GM21723 (cell line): ENCODE measurements around the gene UBASH3B.
A peak's percentile ranks its signal among the peaks of the same experiment; 100 is the strongest.
"Not testable (repeated sequence)": the region's sequence is repeated elsewhere in the genome, so short reads cannot be mapped to it uniquely, and the experiment has no call there.

Experiments
- ATAC-seq: cut with Tn5 transposase; IDR thresholded peaks from one replicate; pipeline ENCODE4 v1.9.1; 2021; ENCODE audit warnings: mild to moderate bottlenecking, moderate library complexity; ENCODE audit not compliant: unreplicated experiment

The UBASH3B gene

GRCh38 chr11:122655527-122656072, at the start of gene UBASH3B:
UBASH3B (plus strand) TSS chr11:122655722; CDS start chr11:122656050, 328 bp downstream.
- ATAC-seq = peak; percentile 82

GRCh38 chr11:122607162-122607561, 48.4 kb upstream of the UBASH3B start:
- not testable (repeated sequence) for ATAC-seq

DNA sequence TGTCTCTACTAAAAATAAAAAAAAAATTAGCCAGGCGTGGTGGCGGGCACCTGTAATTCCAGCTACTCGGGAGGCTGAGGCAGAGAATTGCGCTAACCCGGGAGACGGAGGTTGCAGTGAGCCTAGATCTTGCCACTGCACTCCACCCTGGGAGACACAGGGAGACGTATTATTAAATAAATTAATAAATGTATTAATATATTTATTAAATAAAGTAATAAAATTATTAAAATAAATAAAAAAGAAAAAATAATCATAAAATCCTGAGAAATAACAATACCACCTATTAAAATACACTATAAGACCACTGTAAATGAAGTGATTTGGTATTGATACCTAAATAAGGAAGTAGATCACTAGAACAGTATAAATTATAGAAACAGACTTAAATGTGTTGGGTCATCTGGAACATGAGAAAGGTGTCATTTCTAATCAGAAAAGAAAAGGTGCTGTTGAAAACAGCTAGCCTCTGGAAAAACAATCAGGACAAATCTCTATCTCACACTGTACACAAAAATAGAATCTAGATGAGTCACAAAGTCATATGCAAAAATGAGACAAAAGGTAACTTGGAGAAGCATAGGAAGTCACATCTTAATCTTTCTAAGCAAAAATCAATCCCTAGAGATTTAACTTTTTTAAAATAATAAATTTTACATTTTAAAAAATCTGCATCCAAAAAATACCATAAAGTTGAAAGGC, 43.2 kb upstream of the UBASH3B start:
- ATAC-seq = no peak

- ATAC-seq = no peak
Measured at GRCh38 chr11:122616718-122617117, 38.8 kb upstream of the UBASH3B start.

- ATAC-seq = no peak
Measured at GRCh38 chr11:122617297-122617696, 38.2 kb upstream of the UBASH3B start.

DNA sequence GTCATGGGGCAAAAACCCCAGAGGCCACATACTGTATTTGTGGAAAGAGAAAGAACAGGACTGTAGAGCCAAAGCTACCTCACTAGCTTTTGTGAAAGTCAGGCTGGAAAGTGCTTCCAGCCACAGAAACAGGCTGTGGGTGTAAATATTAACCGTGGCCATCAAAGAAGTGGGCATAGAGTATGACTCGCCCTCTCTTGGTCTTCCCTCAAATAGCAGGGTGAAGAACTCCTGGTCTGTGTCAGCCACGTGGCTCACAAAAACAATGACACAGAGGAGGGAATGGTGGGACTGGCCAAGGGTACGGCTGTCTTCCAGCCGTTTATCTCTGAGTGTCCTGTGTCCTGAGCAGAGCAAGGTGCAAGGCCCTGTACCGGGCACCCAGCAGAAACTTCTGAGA, 37.6 kb upstream of the UBASH3B start:
- ATAC-seq = no peak

DNA sequence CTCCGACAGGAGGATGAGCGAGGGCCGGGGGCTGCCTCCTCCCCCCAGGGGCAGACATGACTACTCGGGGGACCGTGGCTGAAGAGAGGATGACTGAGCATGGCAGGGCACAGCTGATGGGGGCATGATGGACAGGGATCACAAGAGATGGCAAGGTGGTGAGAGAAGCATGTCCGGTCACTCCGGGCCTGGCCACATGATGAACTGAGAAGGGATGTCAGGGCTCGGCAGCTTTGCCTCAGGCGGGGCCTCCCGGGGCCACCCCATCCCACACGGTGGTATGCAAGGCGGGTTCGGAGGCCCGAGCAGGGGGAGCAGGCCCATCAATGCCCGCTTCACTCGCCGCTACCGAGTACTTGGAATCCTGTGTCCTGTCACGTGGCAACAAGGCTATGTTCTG, 36.6 kb upstream of the UBASH3B start:
- ATAC-seq = no peak

GRCh38 chr11:122619757-122620156, 35.8 kb upstream of the UBASH3B start:
- no peak for ATAC-seq

DNA sequence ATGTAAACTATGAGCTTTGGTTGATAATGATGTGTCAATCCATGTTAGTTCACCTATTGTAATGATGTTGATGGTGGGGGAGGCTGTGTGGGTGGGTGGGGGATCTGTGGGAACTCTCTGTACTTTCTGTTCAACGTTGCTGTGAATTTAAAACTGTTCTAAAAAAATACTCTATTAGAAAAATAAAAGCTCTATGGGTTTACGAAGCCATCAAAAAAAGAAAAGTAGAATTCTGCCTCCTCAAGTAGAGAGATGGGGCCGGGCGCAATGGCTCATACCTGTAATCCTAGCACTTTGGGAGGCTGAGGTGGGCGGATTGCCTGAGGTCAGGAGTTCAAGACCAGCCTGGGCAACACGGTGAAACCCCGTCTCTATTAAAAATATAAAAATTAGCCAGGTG, 30.0 kb upstream of the UBASH3B start:
- not testable (repeated sequence) for ATAC-seq

- ATAC-seq = no peak
Measured at GRCh38 chr11:122625976-122626665, 29.4 kb upstream of the UBASH3B start.

GRCh38 chr11:122627745-122628144, 27.8 kb upstream of the UBASH3B start:
- ATAC-seq = no peak

- peak; percentile 56 for ATAC-seq
Measured at GRCh38 chr11:122628810-122629555, 26.5 kb upstream of the UBASH3B start.

- ATAC-seq = no peak
Measured at GRCh38 chr11:122632181-122632824, 23.2 kb upstream of the UBASH3B start.

DNA sequence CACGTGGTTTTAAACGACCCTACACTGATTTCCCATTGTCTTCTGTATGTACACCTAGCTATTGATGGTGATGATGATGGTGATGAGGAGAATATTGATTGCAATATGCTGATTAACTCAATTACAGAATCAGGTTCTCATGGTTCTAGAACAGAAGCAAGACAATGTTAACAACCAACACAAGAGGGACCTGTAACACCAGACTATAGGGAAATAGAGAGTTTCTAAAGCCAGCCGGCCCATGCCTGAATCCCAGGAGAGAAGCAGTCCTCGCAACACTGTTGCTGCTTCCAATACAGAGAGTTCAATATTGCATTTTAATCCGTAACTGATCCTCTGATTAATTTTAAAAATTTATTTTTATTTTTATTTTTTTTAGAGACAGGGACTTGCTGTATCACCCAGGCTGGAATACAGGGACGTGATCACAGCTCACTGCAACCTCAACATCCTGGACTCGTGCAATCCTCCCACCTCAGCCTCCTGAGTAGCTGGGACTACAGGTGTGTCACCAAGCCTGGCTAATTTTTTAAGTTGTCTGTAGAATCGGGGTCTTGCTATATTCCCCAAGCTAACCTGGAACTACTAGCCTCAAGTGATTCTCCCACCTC, 22.2 kb upstream of the UBASH3B start:
- no peak for ATAC-seq

- ATAC-seq = no peak
Measured at GRCh38 chr11:122634501-122634900, 21.0 kb upstream of the UBASH3B start.

DNA sequence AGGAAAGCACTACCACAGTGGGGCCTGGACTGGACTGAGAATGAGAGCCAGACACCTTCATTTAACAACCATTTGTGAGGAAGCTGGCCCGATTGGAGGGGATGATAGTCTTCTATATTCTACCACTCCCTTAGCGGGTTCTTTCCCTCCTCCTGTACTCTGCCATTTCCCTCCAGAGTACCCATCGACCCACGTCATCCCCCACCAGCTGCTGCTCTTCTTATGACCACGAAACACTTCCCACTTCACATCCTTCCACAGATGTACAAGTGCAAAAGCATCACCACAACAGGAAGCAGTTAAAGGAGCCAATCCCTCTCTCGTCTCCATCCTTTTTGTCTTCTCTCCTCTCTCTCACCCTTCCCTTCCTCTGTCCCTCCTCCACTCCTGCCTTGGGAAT, 18.0 kb upstream of the UBASH3B start:
- no peak for ATAC-seq

GRCh38 chr11:122642472-122642922, 13.0 kb upstream of the UBASH3B start:
- no peak for ATAC-seq

- no peak for ATAC-seq
Measured at GRCh38 chr11:122642971-122643370, 12.6 kb upstream of the UBASH3B start.

GRCh38 chr11:122645847-122646246, 9.7 kb upstream of the UBASH3B start:
- ATAC-seq = no peak

DNA sequence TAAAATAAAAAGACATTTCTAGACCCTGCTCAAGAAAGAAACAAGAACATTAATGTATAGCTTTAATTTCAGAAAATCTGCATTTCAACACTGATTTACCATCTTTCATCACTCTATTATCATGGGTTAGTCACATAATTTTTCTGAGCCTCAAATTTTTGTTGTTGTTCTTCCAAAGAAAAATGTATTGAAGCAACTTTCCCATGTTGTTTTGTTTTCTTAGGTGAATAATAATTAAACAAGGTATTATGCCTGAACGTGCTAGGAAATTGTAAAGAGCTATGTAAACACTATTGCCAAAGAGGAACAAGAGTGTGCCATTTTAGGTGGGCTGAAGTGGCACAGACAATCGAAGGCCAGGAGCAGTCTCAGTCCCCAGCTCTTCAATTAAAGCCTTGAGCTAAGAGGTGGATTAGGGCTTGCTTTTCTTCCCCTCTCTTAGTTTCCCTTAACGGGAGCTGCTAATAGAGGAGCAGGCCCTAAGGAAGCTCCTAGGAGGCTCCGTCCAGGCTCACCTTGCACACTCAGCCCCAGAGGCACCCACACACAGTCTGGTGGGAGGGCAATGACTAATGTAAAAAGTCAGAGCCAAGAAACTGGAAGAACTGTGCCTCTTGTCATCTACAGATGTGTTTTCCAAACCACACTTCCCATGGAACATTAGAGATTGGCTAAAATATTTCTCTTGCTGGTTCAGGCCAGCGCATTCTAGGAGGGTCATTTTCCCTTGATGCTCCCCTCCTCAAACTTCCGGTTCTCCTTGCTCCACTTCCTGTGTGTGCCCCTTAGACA, 8.8 kb upstream of the UBASH3B start:
- no peak for ATAC-seq
